GM19328 (cell line): ENCODE data around the gene PLCH2.

ENCODE experiments used
- ATAC-seq: cut with Tn5 transposase; IDR thresholded peaks from one replicate; pipeline ENCODE4 v1.9.1; 2021; ENCODE audit warnings: mild to moderate bottlenecking, moderate library complexity; ENCODE audit not compliant: unreplicated experiment

The PLCH2 gene

GRCh38 chr1:2495546-2495945 is 19.5 kb downstream of the PLCH2 start:
- ATAC-seq = no peak

GRCh38 chr1:2496087-2496622 is 20.1 kb downstream of the PLCH2 start:
- ATAC-seq = no peak

- no peak for ATAC-seq
These were observed 20.7 kb downstream of the PLCH2 start for GRCh38 chr1:2496746-2497145.

DNA sequence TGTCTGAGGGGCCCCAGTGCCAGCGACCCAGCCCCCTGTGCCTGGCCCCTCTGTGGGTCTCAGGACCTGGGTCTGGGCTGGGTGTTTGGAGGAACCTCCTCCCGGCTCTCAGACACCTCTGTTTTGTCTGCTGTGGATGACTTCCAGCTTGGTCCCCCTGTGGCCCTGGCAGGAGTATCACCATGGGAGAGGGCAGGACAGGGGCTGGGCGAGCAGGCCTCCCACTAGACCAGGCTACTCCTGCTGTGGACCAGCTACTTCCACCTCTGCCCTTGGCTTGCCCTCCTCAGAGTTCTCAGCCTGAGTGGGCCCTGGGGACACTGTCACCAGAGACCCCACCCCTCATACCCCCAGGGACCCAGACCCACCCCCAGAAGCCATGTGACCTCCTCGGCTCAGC is 21.8 kb downstream of the PLCH2 start:
- no peak for ATAC-seq

DNA sequence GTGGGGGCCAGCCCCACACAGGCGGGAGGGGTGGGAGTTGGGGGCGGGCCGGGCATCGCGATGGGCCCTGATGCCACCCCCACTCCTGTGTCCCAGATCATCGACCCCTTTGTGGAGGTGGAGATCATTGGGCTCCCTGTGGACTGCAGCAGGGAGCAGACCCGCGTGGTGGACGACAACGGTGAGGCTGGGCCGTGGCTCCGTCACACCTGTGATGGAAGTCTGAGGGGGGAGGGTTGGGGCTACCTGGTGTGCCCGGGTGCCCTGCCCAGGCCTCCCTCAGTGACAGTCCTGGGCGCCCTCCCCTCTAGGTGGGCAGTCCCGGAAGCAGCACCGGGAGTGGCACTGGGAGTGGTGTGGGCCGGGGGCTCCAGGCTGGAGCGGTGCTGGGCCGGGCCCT is 22.6 kb downstream of the PLCH2 start:
- ATAC-seq = no peak

GRCh38 chr1:2499260-2499659 is 23.2 kb downstream of the PLCH2 start:
- ATAC-seq = no peak

- no peak for ATAC-seq
These were observed 24.0 kb downstream of the PLCH2 start for GRCh38 chr1:2499986-2500596.

GRCh38 chr1:2501041-2501819 is 25.1 kb downstream of the PLCH2 start:
- ATAC-seq = no peak

DNA sequence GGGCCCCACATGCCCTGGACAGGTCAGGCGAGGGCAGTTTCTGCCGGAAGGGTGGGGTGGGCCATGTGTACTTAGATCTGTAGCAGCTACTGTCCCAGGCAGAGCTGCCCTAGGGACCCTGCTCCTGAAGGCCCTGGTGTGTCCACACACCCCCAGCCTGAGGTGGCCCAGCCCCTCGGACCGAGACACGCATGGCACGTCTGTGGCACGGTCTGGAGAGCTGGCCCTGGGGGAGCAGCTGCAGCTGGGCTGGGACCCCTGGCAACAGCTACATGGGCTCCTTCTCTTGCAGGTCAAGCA is 25.7 kb downstream of the PLCH2 start:
- no peak for ATAC-seq

GRCh38 chr1:2502210-2502609 is 26.1 kb downstream of the PLCH2 start:
- no peak for ATAC-seq

DNA sequence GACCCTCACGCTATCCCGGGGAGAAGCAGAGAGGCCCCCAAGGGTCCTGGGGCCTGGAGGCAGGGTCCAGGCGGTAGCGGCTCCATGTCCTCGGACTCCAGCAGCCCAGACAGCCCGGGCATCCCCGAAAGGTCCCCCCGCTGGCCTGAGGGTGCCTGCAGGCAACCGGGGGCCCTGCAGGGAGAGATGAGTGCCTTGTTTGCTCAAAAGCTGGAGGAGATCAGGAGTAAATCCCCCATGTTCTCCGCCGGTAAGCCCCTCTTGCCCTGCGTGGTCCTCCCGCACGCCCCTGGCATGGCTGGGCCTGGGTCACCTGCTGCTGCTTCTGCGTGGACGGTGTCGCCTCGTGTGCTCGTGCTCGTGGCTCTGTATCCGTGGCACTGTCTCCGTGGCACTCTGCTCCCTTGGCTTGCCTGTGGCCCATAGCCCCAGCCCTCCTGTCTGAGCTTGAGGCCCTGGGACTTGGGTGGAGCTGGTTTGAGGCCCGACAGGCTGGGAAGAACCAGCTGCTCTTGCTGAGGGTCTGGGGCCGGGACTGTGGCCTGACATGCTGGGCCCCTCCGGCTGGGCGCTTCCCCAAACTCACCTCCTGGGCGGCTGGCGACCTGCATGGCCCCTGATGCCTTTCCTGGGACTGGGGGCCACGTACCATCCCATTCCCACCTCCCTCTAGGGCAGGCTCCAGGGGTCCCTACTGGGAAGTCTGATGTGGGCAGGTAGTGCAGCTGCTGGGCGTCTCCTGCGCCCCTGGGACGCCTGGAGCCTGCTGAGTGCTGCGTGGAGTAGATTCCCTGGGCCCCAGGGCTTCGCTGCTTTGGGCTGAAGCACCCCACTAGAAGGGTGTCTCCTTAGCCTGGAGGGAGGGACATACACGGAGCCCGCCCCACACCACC is 26.8 kb downstream of the PLCH2 start:
- ATAC-seq = no peak

- ATAC-seq = no peak
These were observed 27.6 kb downstream of the PLCH2 start for GRCh38 chr1:2503554-2504224.

- no peak for ATAC-seq
These were observed 28.3 kb downstream of the PLCH2 start for GRCh38 chr1:2504225-2504948.

DNA sequence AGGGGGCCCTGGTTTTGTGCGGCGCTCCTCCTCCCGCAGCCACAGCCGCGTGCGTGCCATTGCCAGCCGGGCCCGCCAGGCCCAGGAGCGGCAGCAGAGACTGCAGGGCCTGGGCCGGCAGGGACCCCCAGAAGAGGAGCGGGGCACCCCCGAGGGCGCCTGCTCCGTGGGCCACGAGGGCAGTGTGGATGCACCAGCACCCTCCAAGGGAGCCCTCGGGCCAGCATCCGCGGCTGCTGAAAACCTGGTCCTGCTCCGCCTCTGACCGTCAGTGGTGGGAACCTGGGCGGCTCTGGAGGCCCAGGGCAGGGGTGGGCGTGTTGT is 28.8 kb downstream of the PLCH2 start:
- no peak for ATAC-seq

GRCh38 chr1:2505461-2505994 is 29.4 kb downstream of the PLCH2 start:
- ATAC-seq = no peak

DNA sequence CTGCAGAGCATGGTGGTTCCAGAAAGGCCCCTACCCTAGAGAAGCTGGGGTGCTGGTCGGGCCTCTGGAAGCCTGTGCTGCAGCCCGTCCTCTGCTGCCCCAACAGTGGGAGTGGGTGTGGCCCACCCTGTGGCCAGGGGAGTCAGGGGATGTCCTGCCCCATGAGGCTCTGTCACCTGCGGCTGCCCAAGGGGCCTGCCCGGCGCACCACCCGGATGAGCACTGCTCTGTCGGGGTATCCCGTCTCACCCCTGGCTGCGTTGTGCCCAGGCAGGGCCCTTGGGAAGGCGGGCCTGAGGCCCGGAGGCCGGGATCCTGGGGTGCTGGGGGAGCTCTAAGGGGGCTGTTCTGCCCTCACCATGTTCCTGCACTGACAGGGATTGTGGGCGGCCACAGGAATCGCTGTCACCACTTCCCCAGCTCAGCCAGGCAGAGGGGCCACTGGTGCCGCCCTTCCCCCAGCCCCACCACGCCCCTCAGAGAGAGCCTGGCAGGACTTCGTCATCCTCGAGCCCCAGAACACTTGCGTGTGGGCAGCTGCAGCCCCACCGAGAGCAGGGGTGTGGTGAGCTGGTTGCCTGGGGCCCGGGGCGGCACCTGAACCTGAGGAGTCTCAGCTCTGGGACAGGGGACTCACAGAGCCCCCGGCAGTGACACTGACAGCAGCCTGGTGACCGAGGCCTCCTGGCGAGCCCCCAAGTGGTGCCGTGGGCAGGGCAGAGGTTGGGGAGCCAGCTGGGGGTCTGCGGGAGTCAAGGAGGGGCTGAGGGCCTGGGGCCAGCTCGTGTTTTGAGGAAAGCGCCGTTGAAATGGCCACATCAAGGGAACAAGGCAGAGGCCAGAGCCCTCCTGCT is 30.1 kb downstream of the PLCH2 start:
- no peak for ATAC-seq

DNA sequence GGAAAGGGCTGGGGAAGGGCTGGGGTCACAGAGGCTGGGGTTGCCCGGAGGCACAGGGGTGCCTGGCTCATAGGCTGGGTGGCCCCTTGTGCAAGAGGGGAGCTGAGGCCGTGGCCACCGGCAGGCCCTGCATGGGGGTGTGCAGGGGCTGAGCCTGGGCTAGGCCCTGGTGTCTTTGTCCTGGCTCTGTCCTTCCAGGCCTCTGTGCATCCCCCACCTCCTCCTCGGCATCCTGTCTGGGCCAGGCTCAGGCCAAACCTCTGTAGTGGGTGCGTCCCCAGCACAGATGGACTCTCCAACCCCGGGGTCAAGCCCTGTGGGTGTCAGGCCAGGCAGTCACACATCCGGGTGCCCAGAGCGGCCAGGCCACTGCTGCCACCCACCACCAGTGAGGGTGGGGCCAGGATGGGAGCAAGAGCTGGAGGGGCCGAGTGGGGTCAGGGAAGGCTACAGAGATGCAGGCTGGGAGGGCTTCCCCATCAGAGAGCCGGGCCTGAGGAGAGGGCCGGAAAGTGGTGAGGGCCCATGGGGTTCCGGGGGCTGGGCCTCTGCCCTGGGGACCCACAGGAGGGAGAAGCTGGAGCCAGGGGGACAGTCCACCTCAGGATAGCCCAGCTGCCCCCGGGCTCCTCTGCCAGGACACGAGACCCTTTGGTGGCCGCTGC is 30.9 kb downstream of the PLCH2 start:
- no peak for ATAC-seq

- no peak for ATAC-seq
These were observed 31.7 kb downstream of the PLCH2 start for GRCh38 chr1:2507744-2508155.

- ATAC-seq = no peak
These were observed 32.1 kb downstream of the PLCH2 start for GRCh38 chr1:2508180-2508579.
